Measurements from ENCODE around the gene NSUN4. TPM values are rescaled to one million over a fixed set of nuclear protein-coding genes. Genes with fewer than 3 reads are reported as not detected.

NSUN4 gene
- total and polyA plus RNA-seq, 9 of the 15 experiments (the other 6 are each of a cell fraction or from before 2014, with no cell fraction given): 33.4 to 60.2 (median 46.3) TPM

GRCh38 chr1:46303038-46303871 lies 37.4 kb upstream of the NSUN4 start, which contains the start of the genes LRRC41 and UQCRH:
Gene LRRC41, minus strand, starts transcription at chr1:46303616. Its CDS starts 294 bp downstream, at chr1:46303322.
Gene UQCRH, plus strand, starts transcription at chr1:46303698. Its CDS starts 69 bp downstream, at chr1:46303767.
- Histone ChIP-seq H3K27me3 (ENCODE audit: control insufficient read depth in 2 of 2, insufficient read depth in 2 of 2, low read length in 2 of 2) (no peaks in the 10 kb centered on the region), H3K79me2 (ENCODE audit: control insufficient read depth, insufficient read depth, low read length) (peaks cover 100% of the 10 kb centered on the region), H3K9ac (ENCODE audit: insufficient read depth in 1 of 2, low read depth in 2 of 2, low read length in 2 of 2) (peak within 1 kb of the TSS; percentile 98 to 100), H3K4me2 (ENCODE audit: insufficient read depth, low read length) (peak within 1 kb of the TSS; percentile 97), H3K27ac (ENCODE audit: extremely low read depth, low read depth, low read length) (peak within 1 kb of the TSS; percentile 96), H2AFZ (ENCODE audit: low read depth, low read length) (peak within 1 kb of the TSS; percentile 96), H3K4me3 (peak within 1 kb of the TSS; percentile 76), H3K4me1 (replicated peaks in 1 of 2; ENCODE audit: control insufficient read depth in 2 of 2, insufficient read depth in 2 of 2, low read length in 2 of 2) (peaks cover 36 to 44% of the 10 kb centered on the region in 2 experiments; a peak in 4 of 5 replicates), H4K20me1 (replicated peaks; ENCODE audit: control insufficient read depth, insufficient read depth, low read length) (peaks cover 31% of the 10 kb centered on the region), H3K9me3 (replicated peaks; ENCODE audit: control insufficient read depth, insufficient read depth, low read depth, low read length) (no peaks in the 10 kb centered on the region), H3K9me1 (ENCODE audit: control insufficient read depth, insufficient read depth, low read length) (no peaks in the 10 kb centered on the region), H3K36me3 (ENCODE audit: control insufficient read depth, insufficient read depth, low read length) (peaks cover 49% of the 10 kb centered on the region)
- CTCF ChIA-PET (ENCODE audit: low intra/inter-chr PET ratio): interaction anchor here (0.6 to 0.9 kb wide), 2 partner anchors 45 to 47 kb away, joined by 3 to 4 read pairs; no protein-coding TSS in a partner anchor
- FAIRE-seq (peak; percentile 99), DNase-seq (ENCODE audit: extremely low read depth in 1 of 4, low spot score in 3 of 4) (peak; percentile 87 to 100 (median 92)), ATAC-seq (peak; percentile 80)
- intact Hi-C loops (cut with micrococcal nuclease) (loop anchor here (1.0 to 5.0 kb wide), 2 partner anchors 37 to 56 kb away; partner anchors contain the start of genes NSUN4 and RAD54L), in situ Hi-C loops (cut with MboI) (no loop called here)
- POLR2A ChIA-PET: interaction anchor here (0.6 to 3.5 kb wide), 21 partner anchors 8 to 878 kb away, joined by 3 to 46 read pairs (median 4); partner anchors contain the start of genes NSUN4 and RAD54L
- BruUV-seq (replicated peaks): no TSS peak
- WGBS (ENCODE audit: insufficient coverage, low coverage, missing lambda C conversion rate): under 1% methylated on average over 57 of the region's 61 CpGs
- TF ChIP-seq CREB1 (IDR thresholded peaks at IDR 0.05): peak; percentile 71; the same call in 1 of the 2 replicates
- TF ChIP-seq CREB1 (CRISPR knock-in tag; IDR thresholded peaks at IDR 0.05): peak; percentile 32; the same call in 1 of the 2 replicates
- peak; percentile 46 for TF ChIP-seq SPI1 (IDR thresholded peaks at IDR 0.05; ENCODE audit: borderline replicate concordance, low read depth, low read length)
- TF ChIP-seq KLF13 (tag; IDR thresholded peaks at IDR 0.05; ENCODE audit: borderline replicate concordance, low read depth): peak; percentile 49; the same call in 1 of the 2 replicates
- peak; percentile 76; the same call in 1 of the 2 replicates for TF ChIP-seq DMBX1 (CRISPR knock-in tag; IDR thresholded peaks at IDR 0.05; ENCODE audit: borderline replicate concordance)
- TF ChIP-seq ZNF174 (CRISPR knock-in tag; IDR thresholded peaks at IDR 0.05): no peak
- no peak for TF ChIP-seq ZNF311 (CRISPR knock-in tag; IDR thresholded peaks at IDR 0.05)
- 0 out of 2 replicates have a peak, but pooled peaks have one; percentile 45 for TF ChIP-seq ERF (CRISPR knock-in tag; IDR thresholded peaks at IDR 0.05)
- no peak for TF ChIP-seq GTF3C2 (IDR thresholded peaks at IDR 0.05; ENCODE audit: borderline replicate concordance, extremely low read depth, insufficient read length)
- TF ChIP-seq ZKSCAN8 (CRISPR knock-in tag; IDR thresholded peaks at IDR 0.05): no peak
- TF ChIP-seq THAP12 (CRISPR knock-in tag; IDR thresholded peaks at IDR 0.05): peak; percentile 95
- peak; percentile 96 for TF ChIP-seq ZNF589 (CRISPR knock-in tag; IDR thresholded peaks at IDR 0.05; ENCODE audit: low read depth)
- TF ChIP-seq ETV1 (tag; conservative IDR thresholded peaks at IDR 0.05; ENCODE audit: low read depth): peak; percentile 94
- no peak for TF ChIP-seq PYGO2 (tag; IDR thresholded peaks at IDR 0.05)
